ENCODE measurements around the gene CD69.

Gene CD69

DNA sequence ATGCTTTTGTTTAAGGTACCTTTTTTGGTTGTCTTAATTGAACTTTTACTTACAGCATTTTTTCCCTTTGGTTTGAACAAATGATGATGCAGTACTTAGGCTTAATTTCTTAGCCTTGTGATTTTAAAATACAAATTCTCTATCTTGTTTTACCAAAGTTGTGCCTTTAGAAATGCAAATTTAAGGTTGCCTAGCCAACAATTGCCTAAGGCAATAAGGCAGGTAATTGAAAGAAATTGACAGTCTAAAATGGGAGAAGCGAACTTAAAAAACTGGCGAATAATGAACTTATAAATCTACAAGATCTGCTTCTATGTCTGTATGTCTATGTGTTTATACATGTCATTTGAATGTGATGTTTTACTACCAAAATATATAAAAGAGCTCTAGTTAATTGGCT lies 23.6 kb upstream of the CD69 start:
- H3K27ac ChIP-seq, result no peak overlapping the region
- TF ChIP-seq, protein P1, sequence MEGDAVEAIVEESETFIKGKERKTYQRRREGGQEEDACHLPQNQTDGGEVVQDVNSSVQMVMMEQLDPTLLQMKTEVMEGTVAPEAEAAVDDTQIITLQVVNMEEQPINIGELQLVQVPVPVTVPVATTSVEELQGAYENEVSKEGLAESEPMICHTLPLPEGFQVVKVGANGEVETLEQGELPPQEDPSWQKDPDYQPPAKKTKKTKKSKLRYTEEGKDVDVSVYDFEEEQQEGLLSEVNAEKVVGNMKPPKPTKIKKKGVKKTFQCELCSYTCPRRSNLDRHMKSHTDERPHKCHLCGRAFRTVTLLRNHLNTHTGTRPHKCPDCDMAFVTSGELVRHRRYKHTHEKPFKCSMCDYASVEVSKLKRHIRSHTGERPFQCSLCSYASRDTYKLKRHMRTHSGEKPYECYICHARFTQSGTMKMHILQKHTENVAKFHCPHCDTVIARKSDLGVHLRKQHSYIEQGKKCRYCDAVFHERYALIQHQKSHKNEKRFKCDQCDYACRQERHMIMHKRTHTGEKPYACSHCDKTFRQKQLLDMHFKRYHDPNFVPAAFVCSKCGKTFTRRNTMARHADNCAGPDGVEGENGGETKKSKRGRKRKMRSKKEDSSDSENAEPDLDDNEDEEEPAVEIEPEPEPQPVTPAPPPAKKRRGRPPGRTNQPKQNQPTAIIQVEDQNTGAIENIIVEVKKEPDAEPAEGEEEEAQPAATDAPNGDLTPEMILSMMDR (conservative IDR thresholded peaks at IDR 0.05; ENCODE audit: low read depth), result no peak
- ChIA-PET CTCF (interaction anchor here (0.7 kb wide), 1 partner anchor 1047 kb away, joined by 3 read pairs; no protein-coding TSS in a partner anchor), POLR2A (ENCODE audit: low non-redundant PET) (no interaction called here)
- DNase-seq (ENCODE audit: low spot score), result no peak

DNA sequence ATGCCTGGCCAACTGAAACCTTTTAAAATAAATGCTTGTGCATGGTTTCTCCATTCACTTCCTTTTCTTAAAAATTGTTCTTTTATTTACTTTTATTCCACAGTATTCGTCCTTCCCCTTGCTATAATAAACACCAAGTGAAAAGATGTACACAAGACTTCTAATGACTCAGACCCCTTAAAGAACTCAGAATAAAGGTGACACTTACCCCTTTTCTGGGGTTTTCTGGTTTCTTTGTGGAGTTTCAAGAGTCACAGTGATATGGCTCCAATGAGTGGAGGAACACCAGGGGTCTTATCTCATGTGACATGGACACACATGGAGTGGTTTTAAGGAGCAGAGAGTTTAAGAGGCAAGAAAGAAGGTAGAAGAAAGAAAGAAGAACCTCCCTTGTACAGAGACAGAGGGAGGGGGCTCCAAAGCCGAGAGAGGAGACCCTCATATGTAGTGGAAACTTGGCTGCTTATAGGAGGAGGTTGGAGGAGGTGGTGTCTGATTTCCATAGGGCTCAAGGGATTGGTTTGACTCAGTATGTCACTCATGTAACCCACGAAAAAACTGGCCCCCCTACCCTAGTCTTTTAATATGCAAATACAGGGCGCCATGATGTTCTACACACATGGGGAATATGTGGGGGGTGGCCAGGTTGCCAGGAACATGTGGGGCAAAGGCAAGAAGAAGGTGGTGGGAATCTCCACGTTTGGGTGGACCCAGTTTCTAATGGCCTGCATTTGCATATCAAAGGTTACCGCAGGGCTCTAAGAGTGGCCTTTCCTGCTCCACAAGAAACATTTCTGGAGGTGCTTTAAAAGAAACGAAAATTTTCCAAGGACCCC lies 22.1 kb upstream of the CD69 start:
- CTCF ChIA-PET, result interaction anchor here (0.7 kb wide), 1 partner anchor 68 kb away, joined by 3 read pairs; no protein-coding TSS in a partner anchor
- DNase-seq (ENCODE audit: low spot score), result no peak
- POLR2A ChIA-PET (ENCODE audit: low non-redundant PET), result no interaction called here
- H3K27ac ChIP-seq, result no peak overlapping the region
- TF ChIP-seq, protein P1 (conservative IDR thresholded peaks at IDR 0.05; ENCODE audit: low read depth), result no peak

DNA sequence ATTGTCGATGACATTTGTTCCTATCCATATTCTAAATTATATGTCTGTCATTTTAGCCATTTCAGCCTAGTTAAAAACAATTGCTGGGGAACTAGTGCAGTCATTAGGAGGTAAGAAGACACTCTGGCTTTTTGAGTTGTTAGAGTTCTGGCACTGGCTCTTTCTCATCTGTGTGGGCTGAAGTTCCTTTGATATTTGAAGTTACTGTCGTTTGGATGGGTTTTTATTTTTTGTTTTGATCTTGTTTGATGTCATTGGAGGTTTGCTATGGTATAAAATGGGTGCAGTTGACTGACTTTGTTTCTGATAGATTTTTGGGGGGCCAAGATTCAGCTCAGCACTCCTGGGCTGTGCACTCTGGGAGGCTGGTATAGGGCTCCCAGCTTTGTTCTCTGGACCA lies 20.7 kb upstream of the CD69 start:
- H3K27ac ChIP-seq, result no peak overlapping the region
- DNase-seq (ENCODE audit: low spot score), result no peak
- ChIA-PET POLR2A (ENCODE audit: low non-redundant PET) (no interaction called here), CTCF (no interaction called here)
- TF ChIP-seq, protein P1 (conservative IDR thresholded peaks at IDR 0.05; ENCODE audit: low read depth), result no peak

DNA sequence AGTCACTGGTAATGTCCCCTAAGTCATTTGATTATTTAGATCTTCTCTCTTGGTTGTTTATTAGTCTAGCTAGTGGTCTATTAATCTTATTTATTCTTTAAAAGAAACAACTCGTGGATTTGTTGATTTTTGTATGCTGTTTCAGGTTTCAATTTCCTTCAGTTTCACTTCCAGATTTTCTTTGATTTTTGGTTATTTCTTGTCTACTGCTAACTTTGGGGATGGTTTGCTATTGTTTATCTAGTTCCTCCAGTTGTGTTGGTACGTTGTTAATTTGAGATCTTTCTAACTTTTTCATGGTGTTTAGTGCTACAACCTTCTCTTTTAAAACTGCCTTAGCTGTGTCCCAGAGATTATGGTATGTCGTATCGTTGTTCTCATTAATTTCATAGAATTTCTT lies 18.5 kb upstream of the CD69 start:
- DNase-seq (ENCODE audit: low spot score), result no peak
- no peak overlapping the region for H3K27ac ChIP-seq
- TF ChIP-seq, protein P1 (conservative IDR thresholded peaks at IDR 0.05; ENCODE audit: low read depth), result no peak
- ChIA-PET POLR2A (ENCODE audit: low non-redundant PET) (no interaction called here), CTCF (interaction anchor here (0.7 kb wide), 1 partner anchor 579 kb away, joined by 4 read pairs; no protein-coding TSS in a partner anchor)

DNA sequence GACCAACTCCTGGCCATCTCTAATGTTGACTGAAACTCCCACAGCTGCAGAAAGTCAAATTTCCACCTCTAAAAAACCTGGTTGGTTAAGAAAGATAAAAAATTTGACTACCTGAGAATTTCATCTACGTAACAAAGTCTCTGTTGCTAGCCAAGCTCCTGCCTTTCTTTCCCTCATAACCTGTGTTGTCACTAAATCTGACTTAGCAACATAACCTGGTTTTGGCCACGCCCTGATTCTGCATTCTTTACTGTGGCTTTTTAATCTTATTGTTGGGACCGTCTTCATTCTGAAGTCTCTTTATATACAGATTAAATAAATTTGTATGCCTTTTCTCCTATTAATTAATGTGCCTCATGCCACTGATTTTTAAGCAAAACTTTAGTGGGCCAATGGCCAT lies 16.1 kb upstream of the CD69 start:
- CTCF ChIA-PET, result interaction anchor here (0.7 kb wide), 1 partner anchor 43 kb away, joined by 3 read pairs; no protein-coding TSS in a partner anchor
- POLR2A ChIA-PET (ENCODE audit: low non-redundant PET), result no interaction called here
- TF ChIP-seq, protein P1 (conservative IDR thresholded peaks at IDR 0.05; ENCODE audit: low read depth), result no peak
- H3K27ac ChIP-seq, result no peak overlapping the region
- no peak for DNase-seq (ENCODE audit: low spot score)

DNA sequence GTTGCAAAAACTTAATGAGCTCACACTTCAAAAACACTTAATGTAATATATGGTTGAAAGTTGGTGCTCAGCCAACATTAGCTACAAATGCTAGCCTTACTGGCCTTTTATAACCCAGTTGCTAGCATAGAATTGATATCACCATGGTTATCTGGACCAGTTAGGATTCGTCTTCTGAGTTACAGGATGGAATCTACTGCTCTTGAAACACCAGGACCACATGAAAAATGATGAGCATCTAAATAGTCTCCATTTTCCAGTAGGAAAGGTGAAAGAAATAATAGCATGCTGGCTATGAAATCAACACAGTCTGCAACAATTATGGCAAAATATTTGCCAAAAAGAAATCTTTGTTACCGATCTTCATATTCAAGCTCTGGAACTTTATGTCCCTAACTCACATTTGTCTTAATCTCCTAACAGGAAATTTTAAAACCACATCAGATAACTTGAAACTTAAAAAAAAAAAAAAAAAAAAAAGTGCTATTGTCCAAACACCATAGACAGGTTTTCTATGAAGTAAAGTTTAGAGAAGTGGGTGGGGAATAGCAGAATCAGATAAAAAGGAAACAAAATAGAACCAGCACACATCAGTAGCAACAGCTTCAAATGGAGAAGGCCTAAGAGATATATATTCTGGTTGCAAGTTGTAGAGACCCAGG lies 12.6 kb upstream of the CD69 start:
- CTCF ChIA-PET, result interaction anchor here (0.5 kb wide), 1 partner anchor 22 kb away, joined by 3 read pairs; no protein-coding TSS in a partner anchor
- POLR2A ChIA-PET (ENCODE audit: low non-redundant PET), result no interaction called here
- no peak overlapping the region for H3K27ac ChIP-seq
- TF ChIP-seq, protein P1 (conservative IDR thresholded peaks at IDR 0.05; ENCODE audit: low read depth), result no peak
- DNase-seq (ENCODE audit: low spot score), result no peak

All from RWPE1 (cell line).